Measurements from ENCODE around the gene FGF14. TPM values are rescaled to one million over a fixed set of nuclear protein-coding genes. Genes with fewer than 3 reads are reported as not detected.
"Not testable (repeated sequence)": the region's sequence is repeated elsewhere in the genome, so short reads cannot be mapped to it uniquely, and the experiment has no call there.

The FGF14 gene
- total RNA-seq, 1 donor from 2014 or later = 0.52 TPM

DNA sequence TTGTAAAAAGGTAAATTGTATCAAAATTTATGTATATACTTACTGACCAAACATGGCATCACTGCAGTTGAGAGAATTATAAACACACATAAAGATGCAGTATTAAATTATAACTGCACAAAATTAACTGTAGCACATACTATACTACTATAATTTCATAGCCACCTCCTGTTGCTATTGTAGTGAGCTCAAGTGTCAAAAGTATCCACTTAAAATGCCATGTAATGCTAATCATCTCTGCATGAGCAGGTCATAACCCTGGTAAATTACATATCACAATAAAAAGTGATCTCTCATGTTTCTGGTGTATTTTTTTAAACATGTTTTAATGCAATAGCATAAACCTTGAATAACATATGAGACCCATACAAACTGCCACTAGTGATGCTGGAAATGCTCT lies 308.6 kb downstream of the FGF14 start:
- H3K9ac ChIP-seq (ENCODE audit: low read depth in 1 of 3, low read length in 3 of 3); H3K4me3 ChIP-seq (ENCODE audit: low read length in 3 of 3); H3K27ac ChIP-seq (ENCODE audit: low read depth, low read length); H3K4me1 ChIP-seq (ENCODE audit: control insufficient read depth in 3 of 3, insufficient read depth in 3 of 3, low read length in 3 of 3); H3K9me3 ChIP-seq (ENCODE audit: control insufficient read depth in 3 of 3, low read length in 3 of 3); H3K27me3 ChIP-seq (ENCODE audit: control insufficient read depth in 3 of 3, insufficient read depth in 3 of 3, low read length in 3 of 3); H3K36me3 ChIP-seq (ENCODE audit: control insufficient read depth in 3 of 3, insufficient read depth in 3 of 3, low read length in 3 of 3): not testable (repeated sequence)

DNA sequence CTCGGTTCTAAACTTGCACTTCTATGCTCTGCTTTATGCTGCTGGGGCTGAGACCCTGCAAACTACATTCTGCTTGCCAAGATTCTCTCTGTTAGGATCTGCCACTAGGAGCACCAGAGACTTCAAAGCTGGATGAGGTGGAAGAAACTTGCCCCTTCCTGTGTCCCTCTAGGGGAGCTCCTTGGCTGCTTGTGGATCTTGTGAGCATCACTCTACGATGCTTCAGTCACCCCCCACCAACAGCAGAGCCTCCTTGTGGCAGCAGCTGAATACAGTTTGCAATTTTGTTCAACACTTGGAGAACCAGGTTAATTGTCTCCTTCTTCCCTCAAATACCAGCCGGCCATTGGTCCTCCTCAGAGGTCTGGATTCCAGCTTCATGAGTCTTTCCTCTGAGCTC lies 310.6 kb downstream of the FGF14 start:
- H3K27ac ChIP-seq (ENCODE audit: low read depth, low read length) = peak overlapping the region; percentile 65

DNA sequence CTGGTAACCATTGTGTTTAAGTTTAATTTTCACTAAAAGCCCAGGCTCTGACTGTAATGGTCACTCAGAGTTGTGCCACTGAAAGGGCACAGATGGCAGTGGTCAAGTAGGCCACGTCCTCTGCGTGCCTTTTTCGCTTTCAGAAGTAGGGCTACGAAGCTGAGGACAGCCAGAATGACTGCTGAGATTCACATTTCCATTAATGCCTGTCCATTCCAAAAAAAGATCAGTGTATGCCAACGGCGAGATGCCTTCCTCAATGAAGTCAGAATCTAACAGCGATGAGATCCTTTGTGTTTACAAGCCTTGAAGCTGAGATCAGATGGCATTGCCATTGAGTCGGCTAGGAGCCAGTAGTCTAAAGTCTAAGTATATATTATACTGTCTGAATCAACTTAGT lies 311.3 kb downstream of the FGF14 start:
- Histone ChIP-seq H3K36me3 (ENCODE audit: control insufficient read depth in 3 of 3, insufficient read depth in 3 of 3, low read length in 3 of 3) (no peaks in the 10 kb centered on the region), H3K9me3 (ENCODE audit: control insufficient read depth in 3 of 3, low read length in 3 of 3) (no peaks in the 10 kb centered on the region), H3K9ac (ENCODE audit: low read depth in 1 of 3, low read length in 3 of 3) (peak overlapping the region in 1 of 3 donors; percentile 10), H3K27me3 (ENCODE audit: control insufficient read depth in 3 of 3, insufficient read depth in 3 of 3, low read length in 3 of 3) (no peaks in the 10 kb centered on the region), H3K4me3 (ENCODE audit: low read length in 3 of 3) (peak overlapping the region in 1 of 3 donors; percentile 29), H3K27ac (ENCODE audit: low read depth, low read length) (peak overlapping the region; percentile 65), H3K4me1 (ENCODE audit: control insufficient read depth in 3 of 3, insufficient read depth in 3 of 3, low read length in 3 of 3) (no peaks in the 10 kb centered on the region)

More for the DNA sequence above, 310.6 kb downstream of the FGF14 start:
- H3K9me3 ChIP-seq (ENCODE audit: control insufficient read depth in 3 of 3, low read length in 3 of 3) = no peaks in the 10 kb centered on the region
- H3K4me1 ChIP-seq (ENCODE audit: control insufficient read depth in 3 of 3, insufficient read depth in 3 of 3, low read length in 3 of 3) = no peaks in the 10 kb centered on the region
- no peak overlapping the region for H3K4me3 ChIP-seq (ENCODE audit: low read length in 3 of 3)
- no peaks in the 10 kb centered on the region for H3K27me3 ChIP-seq (ENCODE audit: control insufficient read depth in 3 of 3, insufficient read depth in 3 of 3, low read length in 3 of 3)
- H3K9ac ChIP-seq (ENCODE audit: low read depth in 1 of 3, low read length in 3 of 3) = no peak overlapping the region
- H3K36me3 ChIP-seq (ENCODE audit: control insufficient read depth in 3 of 3, insufficient read depth in 3 of 3, low read length in 3 of 3) = no peaks in the 10 kb centered on the region

DNA sequence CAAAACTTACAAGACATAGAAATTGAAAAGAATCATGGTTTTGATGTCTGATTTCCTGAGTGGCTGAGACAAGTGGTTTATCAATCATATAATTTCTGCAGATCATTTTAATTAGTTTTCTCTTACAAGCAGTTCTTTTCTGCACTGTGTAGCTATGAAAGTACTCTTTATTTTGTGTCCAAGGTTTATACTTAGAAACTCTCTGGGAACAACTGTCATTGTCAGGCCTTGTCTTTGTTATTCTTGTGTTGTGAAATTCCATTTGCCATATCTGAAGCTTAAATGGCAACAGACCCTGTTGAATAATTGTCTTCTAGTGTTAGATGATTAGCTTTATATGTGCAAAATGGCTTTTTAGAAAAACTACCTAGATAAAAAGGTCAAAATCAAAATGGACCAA lies 312.1 kb downstream of the FGF14 start:
- no peak overlapping the region for H3K4me3 ChIP-seq (ENCODE audit: low read length in 3 of 3)
- H3K9me3 ChIP-seq (ENCODE audit: control insufficient read depth in 3 of 3, low read length in 3 of 3) = no peaks in the 10 kb centered on the region
- no peaks in the 10 kb centered on the region for H3K4me1 ChIP-seq (ENCODE audit: control insufficient read depth in 3 of 3, insufficient read depth in 3 of 3, low read length in 3 of 3)
- H3K27me3 ChIP-seq (ENCODE audit: control insufficient read depth in 3 of 3, insufficient read depth in 3 of 3, low read length in 3 of 3) = no peaks in the 10 kb centered on the region
- H3K36me3 ChIP-seq (ENCODE audit: control insufficient read depth in 3 of 3, insufficient read depth in 3 of 3, low read length in 3 of 3) = no peaks in the 10 kb centered on the region
- peak overlapping the region; percentile 65 for H3K27ac ChIP-seq (ENCODE audit: low read depth, low read length)
- H3K9ac ChIP-seq (ENCODE audit: low read depth in 1 of 3, low read length in 3 of 3) = no peak overlapping the region

DNA sequence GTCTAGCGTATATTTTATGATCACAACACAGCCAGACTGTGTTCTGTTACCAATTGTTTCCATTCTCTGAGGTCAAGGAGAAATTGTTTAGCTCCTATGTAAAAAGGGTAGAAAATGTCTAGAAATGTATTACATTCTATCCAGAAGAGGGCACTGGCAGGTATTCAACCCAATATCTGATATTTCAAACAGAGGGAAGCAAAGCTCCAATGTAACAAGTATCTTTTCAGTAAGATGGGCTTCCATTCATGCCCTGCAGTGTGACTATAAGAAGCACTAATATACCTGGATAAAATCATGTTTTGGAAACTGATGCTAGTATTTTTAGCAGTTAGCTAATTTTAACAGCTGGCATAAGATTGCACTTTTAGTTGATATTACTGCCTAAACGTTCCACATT lies 312.7 kb downstream of the FGF14 start:
- Histone ChIP-seq H3K4me3 (ENCODE audit: low read length in 3 of 3) (no peak overlapping the region), H3K4me1 (ENCODE audit: control insufficient read depth in 3 of 3, insufficient read depth in 3 of 3, low read length in 3 of 3) (no peaks in the 10 kb centered on the region), H3K9ac (ENCODE audit: low read depth in 1 of 3, low read length in 3 of 3) (no peak overlapping the region), H3K27ac (ENCODE audit: low read depth, low read length) (peak overlapping the region; percentile 65), H3K27me3 (ENCODE audit: control insufficient read depth in 3 of 3, insufficient read depth in 3 of 3, low read length in 3 of 3) (no peaks in the 10 kb centered on the region), H3K36me3 (ENCODE audit: control insufficient read depth in 3 of 3, insufficient read depth in 3 of 3, low read length in 3 of 3) (no peaks in the 10 kb centered on the region), H3K9me3 (ENCODE audit: control insufficient read depth in 3 of 3, low read length in 3 of 3) (no peaks in the 10 kb centered on the region)

DNA sequence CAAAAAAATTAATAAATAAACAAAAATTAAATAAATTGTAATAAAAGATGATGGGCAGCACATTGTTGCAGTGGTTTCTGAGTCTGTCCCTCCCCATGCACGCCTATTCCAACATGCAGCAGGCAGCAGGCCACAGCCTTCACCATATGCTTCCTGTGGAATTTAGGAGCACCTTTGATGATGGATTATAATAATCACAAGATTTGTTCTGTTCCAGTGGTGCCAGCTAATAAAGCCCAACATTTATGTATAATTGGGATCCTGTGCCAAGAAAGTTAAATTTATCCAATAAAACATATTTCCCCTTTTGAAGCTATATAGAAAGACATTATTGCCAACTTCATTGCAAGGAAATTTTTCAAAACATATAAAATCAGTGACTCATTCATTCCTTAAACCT lies 328.6 kb downstream of the FGF14 start:
- Histone ChIP-seq H3K27ac (ENCODE audit: low read depth, low read length) (no peak overlapping the region), H3K36me3 (ENCODE audit: control insufficient read depth in 3 of 3, insufficient read depth in 3 of 3, low read length in 3 of 3) (no peaks in the 10 kb centered on the region), H3K4me3 (ENCODE audit: low read length in 3 of 3) (no peak overlapping the region), H3K9ac (ENCODE audit: low read depth in 1 of 3, low read length in 3 of 3) (no peak overlapping the region), H3K4me1 (ENCODE audit: control insufficient read depth in 3 of 3, insufficient read depth in 3 of 3, low read length in 3 of 3) (no peaks in the 10 kb centered on the region), H3K9me3 (ENCODE audit: control insufficient read depth in 3 of 3, low read length in 3 of 3) (no peaks in the 10 kb centered on the region), H3K27me3 (ENCODE audit: control insufficient read depth in 3 of 3, insufficient read depth in 3 of 3, low read length in 3 of 3) (no peaks in the 10 kb centered on the region)

DNA sequence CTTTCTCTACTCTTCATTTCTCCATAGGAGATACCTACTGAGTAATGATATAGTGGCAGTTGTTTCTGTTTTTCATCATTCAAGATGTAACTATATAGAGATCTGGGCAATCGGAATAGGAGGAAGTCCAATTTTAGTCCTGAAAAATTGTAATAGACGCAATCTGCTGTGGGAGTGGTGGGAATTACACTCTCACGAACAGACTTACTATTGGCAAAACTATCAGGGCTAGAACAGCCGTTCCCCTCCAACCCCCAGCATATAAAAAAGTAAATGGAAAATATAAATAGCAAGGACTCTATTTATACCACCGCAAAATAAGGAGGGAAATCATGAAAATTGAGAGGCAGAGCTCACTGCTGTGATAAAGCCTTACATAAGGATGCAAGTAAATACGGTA lies 330.1 kb downstream of the FGF14 start:
- Histone ChIP-seq H3K27me3 (ENCODE audit: control insufficient read depth in 3 of 3, insufficient read depth in 3 of 3, low read length in 3 of 3) (no peaks in the 10 kb centered on the region), H3K9ac (ENCODE audit: low read depth in 1 of 3, low read length in 3 of 3) (no peak overlapping the region), H3K36me3 (ENCODE audit: control insufficient read depth in 3 of 3, insufficient read depth in 3 of 3, low read length in 3 of 3) (no peaks in the 10 kb centered on the region), H3K27ac (ENCODE audit: low read depth, low read length) (no peak overlapping the region), H3K9me3 (ENCODE audit: control insufficient read depth in 3 of 3, low read length in 3 of 3) (no peaks in the 10 kb centered on the region), H3K4me3 (ENCODE audit: low read length in 3 of 3) (no peak overlapping the region), H3K4me1 (ENCODE audit: control insufficient read depth in 3 of 3, insufficient read depth in 3 of 3, low read length in 3 of 3) (no peaks in the 10 kb centered on the region)

DNA sequence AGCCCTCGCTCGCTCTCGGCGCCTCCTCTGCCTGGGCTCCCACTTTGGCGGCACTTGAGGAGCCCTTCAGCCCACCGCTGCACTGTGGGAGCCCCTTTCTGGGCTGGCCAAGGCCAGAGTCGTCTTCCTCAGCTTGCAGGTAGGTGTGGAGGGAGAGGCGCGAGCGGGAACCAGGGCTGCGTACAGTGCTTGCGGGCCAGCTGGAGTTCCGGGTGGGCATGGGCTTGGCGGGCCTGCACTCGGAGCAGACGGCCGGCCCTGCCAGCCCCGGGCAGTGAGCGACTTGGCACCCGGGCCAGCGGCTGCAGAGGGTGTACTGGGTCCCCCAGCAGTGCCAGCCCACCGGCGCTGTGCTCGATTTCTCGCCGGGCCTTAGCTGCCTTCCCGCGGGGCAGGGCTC lies 333.5 kb downstream of the FGF14 start:
- H3K9ac ChIP-seq (ENCODE audit: low read depth in 1 of 3, low read length in 3 of 3); H3K9me3 ChIP-seq (ENCODE audit: control insufficient read depth in 3 of 3, low read length in 3 of 3); H3K27me3 ChIP-seq (ENCODE audit: control insufficient read depth in 3 of 3, insufficient read depth in 3 of 3, low read length in 3 of 3); H3K4me1 ChIP-seq (ENCODE audit: control insufficient read depth in 3 of 3, insufficient read depth in 3 of 3, low read length in 3 of 3); H3K4me3 ChIP-seq (ENCODE audit: low read length in 3 of 3); H3K27ac ChIP-seq (ENCODE audit: low read depth, low read length); H3K36me3 ChIP-seq (ENCODE audit: control insufficient read depth in 3 of 3, insufficient read depth in 3 of 3, low read length in 3 of 3): not testable (repeated sequence)

DNA sequence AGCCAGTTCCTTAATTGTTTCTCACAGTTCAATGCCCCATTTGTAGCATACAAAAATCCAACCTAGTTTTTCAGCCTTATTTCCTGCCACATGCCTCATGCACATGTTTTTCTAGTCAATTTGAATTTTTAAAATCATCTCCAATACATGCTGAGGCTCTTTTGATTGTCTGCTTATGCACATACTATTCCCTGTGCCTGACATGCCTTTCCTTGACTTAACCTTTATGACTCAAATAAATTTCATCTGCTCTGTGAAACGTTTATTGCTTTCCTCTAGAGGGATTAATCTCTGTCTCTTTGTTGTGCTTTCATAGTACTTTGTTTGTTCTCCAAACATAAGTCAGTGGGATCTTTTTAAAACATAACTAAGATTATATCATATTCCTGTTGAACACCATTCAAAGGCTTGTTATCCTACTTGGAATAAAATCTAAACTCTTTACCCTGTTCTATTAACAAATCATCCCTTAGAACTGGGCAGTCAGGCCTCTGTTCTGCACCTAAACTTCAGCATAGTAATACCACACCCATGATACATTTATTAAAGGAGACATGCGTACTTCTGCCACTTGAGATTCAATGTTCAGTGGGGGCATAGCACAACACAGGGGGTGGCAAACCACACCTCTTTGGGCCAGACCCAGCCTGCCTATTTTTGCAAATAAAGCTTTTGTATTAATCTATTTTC lies 346.6 kb downstream of the FGF14 start:
- Histone ChIP-seq H3K27ac (ENCODE audit: low read depth, low read length) (no peak overlapping the region), H3K4me1 (ENCODE audit: control insufficient read depth in 3 of 3, insufficient read depth in 3 of 3, low read length in 3 of 3) (no peaks in the 10 kb centered on the region), H3K27me3 (ENCODE audit: control insufficient read depth in 3 of 3, insufficient read depth in 3 of 3, low read length in 3 of 3) (no peaks in the 10 kb centered on the region), H3K4me3 (ENCODE audit: low read length in 3 of 3) (no peak overlapping the region), H3K9ac (ENCODE audit: low read depth in 1 of 3, low read length in 3 of 3) (no peak overlapping the region), H3K9me3 (ENCODE audit: control insufficient read depth in 3 of 3, low read length in 3 of 3) (peaks cover 5 to 8% (median 8%) of the 10 kb centered on the region in 3 donors), H3K36me3 (ENCODE audit: control insufficient read depth in 3 of 3, insufficient read depth in 3 of 3, low read length in 3 of 3) (no peaks in the 10 kb centered on the region)

DNA sequence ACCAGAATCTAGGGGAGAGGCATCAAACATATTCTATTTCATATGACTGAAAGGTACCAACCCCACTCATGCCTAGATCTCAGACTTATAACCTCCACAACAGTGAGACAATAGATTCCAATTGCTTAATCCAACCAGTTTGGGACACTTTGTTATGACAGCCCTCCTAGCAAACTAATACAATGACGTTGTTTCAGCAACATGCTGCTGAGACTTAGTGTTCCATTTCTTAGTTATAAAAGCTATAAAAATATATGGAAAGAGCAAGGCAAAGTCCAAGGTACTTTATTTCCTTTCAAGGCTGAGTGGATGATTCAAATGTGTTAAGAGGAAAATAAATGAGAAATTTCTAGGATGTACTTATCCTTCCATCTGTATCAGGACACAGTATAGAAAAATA lies 352.0 kb downstream of the FGF14 start:
- no peak overlapping the region for H3K9ac ChIP-seq (ENCODE audit: low read depth in 1 of 3, low read length in 3 of 3)
- no peaks in the 10 kb centered on the region for H3K27me3 ChIP-seq (ENCODE audit: control insufficient read depth in 3 of 3, insufficient read depth in 3 of 3, low read length in 3 of 3)
- H3K36me3 ChIP-seq (ENCODE audit: control insufficient read depth in 3 of 3, insufficient read depth in 3 of 3, low read length in 3 of 3) = no peaks in the 10 kb centered on the region
- no peak overlapping the region for H3K27ac ChIP-seq (ENCODE audit: low read depth, low read length)
- no peaks in the 10 kb centered on the region for H3K4me1 ChIP-seq (ENCODE audit: control insufficient read depth in 3 of 3, insufficient read depth in 3 of 3, low read length in 3 of 3)
- H3K9me3 ChIP-seq (ENCODE audit: control insufficient read depth in 3 of 3, low read length in 3 of 3) = peaks cover 5 to 8% (median 8%) of the 10 kb centered on the region in 3 donors
- no peak overlapping the region for H3K4me3 ChIP-seq (ENCODE audit: low read length in 3 of 3)

Data from skeletal muscle tissue (tissue), 4 donors.